ENCODE data around the gene ASF1A.
A peak's percentile ranks its signal among the peaks of the same experiment; 100 is the strongest.
"Not testable (repeated sequence)": the region's sequence is repeated elsewhere in the genome, so short reads cannot be mapped to it uniquely, and the experiment has no call there.

The ASF1A gene

DNA sequence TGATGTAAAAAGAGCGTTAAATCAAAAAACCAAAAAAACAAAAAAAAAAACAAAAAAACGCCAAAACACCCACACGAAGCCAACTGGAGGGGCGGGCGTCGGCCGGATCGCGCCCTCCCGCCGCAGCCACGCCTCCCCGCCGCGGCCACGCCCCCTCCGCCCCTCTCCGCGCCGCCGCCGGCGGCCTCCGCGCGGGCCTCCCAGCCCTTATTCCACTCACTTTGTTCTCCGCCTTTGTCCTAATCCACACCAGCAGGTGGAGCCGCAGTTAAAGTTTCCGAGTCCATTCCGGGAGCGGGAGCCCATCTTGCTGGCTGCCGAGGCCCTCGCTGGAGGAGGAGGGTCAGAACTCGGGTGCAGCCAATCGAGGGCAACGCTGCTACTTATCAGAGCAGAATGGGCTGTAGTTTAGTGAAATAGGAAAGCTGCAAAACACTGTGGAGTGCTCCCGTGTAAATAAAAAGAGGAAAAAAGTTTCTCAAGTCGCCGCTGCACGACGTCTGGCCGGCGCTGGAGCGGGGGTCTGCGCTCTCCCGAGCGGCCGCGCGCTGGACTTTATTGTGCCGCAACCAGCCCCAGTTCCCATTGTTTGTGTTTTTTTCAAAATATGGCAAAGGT, at the start of gene ASF1A:
ASF1A (plus strand) TSS at position 346 of the 618 bp plus-strand sequence; CDS start at position 608, 262 bp downstream.
- DNase-seq: peak; percentile 89

DNA sequence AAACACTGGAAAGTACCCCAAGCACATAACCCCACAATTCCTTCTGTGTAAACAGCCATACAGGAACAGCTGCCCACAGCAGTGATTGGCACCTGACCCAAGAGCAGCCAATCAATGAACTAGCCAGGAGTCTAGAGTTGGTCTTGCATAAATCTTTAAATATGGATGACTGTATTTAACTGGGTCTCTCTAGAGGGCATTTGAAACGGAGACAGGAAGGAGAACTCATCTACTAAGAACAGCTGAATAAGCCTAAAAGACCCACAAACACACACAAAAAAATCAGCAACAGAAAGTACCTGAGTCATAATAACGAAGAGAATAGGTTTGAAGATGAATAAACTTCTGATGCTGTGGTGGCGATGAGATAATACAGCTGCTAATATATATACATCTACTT, 49.0 kb upstream of the ASF1A start:
- DNase-seq: no peak

DNA sequence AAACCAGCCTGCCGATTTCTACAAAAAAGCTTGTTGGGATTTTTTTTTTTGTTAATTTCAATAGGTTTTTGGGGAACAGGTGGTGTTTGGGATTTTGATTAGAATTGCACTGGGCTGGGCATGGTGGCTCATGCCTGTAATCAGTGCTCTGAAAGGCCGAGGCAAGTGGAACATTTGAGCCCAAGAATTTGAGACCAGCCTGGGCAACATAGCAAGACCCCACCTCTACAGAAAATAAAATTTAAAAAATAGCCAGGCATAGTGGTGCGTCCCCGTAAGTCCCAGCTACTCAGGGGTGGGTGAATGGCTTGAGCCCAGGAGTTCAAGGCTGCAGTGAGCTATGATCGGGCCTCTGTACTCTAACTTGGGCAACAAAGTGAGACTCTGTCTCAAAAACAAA, 40.5 kb upstream of the ASF1A start:
- no peak for DNase-seq

DNA sequence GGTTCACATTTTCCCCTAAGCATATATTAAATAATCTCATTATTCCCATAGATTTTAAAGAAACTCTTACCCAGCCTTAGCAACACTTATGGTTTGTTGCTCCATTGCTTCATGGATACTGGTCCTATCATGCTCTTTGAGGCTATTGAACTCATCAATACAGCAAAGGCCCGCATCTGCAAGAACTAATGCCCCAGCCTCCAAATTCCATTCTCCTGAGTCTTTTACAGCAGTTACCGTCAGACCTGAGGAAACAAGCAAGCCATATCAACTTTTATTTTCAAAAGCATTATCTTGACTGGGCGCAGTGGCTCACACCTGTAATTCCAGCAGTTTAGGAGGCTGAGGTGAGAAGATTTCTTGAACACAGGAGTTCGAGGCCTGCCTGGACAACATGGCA, 37.7 kb upstream of the ASF1A start:
- DNase-seq: no peak

DNA sequence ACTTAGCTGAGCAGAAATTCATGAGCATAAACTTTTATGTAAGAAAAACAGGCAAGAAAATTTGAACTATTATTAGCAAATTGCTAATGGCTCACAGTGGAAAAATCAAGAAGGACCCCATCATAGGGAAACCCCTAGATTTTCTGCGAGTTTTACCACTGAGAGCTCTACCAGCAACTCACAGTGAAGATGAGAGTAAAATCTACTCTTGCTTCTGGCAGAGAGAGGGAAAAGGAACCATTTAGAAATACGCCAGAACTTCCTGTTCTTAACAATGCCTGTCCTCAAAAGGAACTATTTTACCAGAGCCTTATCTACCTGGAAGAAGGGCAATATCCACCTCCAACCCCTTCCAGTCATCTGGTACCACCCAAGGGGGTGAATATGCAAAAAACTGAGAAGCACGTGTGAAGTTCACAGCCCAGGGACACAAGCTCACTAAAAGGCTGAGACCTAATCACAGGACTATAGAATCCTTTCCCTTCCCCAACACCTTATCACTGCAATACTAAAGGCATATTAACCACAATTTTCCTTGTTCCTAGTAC, 34.4 kb upstream of the ASF1A start:
- no peak for DNase-seq

DNA sequence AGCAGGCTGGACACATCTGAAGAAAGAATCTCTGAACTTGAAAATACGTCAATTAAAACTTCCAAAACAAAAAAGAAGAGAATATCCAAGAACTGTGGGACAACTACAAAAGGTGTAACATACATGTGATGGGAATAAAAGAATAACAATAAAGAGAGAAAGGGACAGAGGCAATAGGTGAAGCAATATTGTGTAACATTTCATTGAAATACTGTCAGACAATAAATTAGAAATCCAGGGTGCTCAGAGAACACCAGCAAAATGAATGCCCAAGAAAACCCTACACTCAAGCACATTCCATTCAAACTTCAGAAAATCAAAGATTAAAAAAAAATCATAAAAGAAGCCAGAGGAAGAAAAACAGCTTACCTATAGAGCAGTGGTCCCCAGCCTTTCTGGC, 33.6 kb upstream of the ASF1A start:
- no peak for DNase-seq

DNA sequence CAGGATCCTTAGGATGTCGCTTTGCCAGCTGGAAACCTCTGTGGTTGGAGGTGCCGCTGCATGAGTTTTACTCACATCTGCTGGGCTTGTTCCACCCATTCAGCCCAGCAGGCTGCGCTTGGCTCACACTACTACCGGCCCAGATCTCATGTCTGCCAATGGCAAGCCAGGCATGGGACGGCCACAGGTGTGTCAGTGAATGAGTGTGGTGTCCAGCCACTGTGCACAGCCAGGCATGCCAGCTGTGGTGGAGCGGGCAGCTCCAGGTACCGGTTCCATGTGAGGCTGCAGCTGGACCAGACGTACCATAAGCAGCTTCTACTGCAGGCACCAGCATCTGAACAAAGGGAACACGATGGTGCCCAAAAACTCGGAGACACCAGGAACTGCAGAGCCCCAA, 33.1 kb upstream of the ASF1A start:
- DNase-seq: no peak

DNA sequence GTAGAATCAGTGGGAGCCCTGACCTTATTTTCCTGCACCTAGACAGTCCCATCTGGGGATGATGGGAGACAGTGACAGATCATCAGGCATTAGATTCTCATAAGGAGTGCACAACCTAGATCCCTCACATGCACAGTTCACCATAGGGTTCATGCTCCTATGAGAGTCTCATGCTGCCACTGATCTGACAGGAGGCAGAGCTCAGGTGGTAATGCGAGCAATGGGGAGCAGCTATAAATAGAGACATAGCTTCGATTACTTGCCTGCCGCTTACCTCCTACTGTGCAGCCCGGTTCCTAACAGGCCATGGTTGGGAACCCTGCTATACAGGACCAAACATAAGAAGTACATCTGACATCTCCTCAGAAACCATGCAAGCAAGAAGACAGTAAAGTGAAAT, 31.5 kb upstream of the ASF1A start:
- no peak for DNase-seq

DNA sequence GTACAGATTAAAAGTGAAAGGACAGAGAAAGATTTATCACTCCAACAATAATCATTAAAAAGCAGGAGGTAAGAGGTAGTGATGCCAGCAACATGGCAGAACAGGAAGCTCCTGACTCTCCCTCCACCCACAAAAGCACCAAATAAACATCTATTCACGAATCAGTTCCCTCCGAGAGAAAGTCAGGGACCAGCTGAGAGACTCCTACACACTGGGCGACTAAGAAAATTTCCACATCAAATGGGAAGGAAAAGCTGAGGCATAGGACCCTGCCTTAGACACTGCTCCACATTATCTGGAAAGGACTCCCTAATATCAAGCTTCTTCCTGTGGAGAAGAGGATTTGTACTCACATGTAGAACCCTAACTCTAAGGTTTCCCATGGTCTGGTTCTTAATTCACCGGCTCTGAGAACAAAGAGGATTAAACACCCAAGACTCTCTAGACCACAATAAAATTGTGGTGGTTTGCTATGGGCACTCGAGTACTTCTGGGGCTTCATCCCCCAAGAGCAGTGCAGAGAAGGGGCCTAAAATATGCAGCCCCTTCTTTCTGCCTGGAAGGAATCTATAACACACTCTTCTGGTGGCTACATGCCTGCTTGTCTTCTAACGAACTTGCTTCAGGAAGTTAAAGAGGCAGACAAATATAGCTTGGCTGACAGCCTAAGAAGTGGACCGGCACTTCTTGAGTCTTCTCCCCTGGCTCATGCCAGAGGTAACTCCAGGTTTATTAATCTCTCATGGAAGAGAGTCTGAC, 29.4 kb upstream of the ASF1A start:
- DNase-seq: no peak

DNA sequence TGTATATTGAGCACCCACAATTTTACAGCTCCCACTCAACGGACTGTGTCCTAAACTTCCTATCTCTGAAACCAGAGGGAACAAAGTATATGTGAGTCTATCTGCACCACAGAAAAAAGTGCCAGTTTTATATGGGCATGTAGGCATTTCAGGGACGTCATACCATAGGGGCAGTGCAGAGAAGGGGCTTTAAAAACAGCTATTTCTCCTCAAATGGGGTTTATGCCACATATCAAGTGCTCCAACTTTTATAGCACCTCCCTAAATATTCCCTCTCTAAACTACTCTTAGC, 28.9 kb upstream of the ASF1A start:
- DNase-seq: no peak

DNA sequence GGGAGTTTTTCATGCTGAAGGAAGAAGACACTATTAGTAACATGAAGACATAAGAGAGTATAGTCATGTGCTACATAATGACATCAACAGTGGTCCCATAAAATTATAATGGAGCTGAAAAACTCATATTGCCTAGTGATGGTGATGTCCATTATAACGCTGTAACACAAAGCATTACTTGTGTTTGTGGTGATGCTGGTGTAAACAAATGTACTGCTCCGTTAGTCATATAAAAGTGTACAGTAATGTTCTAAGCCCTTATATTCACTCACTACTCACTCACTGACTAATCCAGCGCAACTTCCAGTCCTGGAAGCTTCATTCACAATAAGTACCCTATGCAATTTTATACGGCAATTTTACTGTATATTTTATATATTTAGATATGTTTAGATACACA, 26.8 kb upstream of the ASF1A start:
- DNase-seq: no peak

DNA sequence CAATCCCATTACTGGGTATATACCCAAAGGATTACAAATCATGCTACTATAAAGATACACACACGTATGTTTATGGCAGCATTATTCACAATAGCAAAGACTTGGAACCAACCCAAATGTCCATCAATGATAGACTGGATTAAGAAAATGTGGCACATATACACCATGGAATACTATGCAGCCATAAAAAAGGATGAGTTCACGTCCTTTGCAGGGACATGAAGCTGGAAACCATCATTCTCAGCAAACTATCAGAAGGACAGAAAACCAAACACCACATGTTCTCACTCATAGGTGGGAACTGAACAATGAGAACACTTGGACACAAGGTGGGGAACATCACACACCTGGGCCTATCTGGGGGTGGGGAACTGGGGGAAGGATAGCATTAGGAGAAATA, 25.1 kb upstream of the ASF1A start:
- not testable (repeated sequence) for DNase-seq

DNA sequence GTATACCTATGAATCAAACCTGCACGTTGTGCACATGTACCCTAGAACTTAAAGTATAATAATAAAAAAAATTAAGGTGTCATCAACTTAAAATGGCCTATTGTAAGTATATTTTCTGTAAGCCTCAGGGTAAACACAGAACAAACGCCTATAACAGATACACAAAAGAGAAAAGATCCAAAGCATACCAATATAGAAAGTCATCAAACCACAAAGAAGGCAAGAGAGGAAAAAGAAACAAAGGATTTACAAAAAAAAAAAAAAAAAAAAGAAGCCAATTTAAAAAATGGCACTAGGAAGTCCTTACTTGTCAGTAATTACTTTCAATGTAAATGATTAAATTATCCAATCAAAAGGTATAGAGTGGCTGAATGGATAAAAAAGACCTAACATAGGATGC, 24.6 kb upstream of the ASF1A start:
- no peak for DNase-seq

DNA sequence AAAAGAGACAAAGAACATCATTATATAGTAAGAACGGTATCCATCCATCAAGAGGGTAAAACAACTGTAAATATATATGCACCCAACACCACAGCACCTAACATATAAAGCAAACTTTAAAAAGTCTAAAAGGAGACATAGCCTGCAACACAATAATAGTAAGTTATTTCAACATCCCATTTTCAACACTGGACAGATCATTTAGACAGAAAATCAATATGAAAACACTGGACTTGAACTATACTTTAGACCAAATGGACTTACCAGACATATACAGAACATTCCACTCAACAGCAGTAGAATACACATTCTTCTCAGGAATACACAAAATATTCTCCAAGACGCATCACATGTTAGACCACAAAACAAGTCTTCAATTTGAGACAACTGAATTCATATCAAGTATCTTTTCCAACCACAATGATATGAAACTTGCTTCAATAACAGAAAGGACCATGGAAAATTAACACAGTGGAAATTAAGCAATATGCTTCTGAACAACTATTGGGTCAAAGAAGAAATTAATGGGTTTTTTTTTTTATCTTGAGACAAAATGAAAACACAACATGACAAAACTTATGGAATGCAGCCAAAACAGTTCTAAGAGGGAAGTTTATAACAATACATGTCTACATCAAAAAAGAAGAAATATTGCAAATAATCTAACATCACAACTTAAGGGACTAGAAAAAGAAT, 23.9 kb upstream of the ASF1A start:
- no peak for DNase-seq

DNA sequence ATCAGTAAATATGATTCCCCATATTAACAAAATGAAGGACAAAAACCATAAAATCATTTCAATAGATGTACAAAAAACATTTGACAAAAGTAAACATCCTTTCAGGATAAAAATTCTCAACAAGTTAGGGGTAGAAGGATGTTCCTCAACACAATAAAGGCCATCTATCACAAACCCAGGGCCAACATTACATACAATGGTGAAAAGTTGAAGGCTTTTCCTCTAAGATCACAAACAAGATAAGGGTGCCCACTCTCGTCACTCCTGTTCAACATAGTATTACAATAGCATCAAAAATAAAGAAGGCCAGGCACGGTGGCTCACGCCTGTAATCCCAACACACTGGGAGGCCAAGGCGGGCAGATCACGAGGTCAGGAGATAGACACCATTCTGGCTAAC, 22.6 kb upstream of the ASF1A start:
- DNase-seq: no peak

DNA sequence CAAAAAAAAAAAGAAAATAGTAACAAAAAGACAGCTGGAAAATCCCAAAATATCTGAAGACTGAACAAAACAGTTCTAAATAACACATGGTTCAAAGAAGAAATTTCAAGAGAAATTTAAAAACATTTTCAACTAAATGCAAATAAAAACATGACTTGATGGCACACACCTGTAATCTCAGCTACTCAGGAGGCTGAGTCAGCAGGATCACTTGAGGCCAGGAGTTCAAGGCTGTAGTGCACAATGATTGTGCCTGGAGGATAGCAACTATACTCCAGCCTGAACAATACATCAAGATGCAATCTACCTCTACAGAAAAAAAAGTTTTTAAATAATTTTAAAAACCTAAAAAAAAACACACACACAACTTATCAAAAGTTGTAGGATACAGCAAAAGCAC, 21.6 kb upstream of the ASF1A start:
- DNase-seq: no peak

DNA sequence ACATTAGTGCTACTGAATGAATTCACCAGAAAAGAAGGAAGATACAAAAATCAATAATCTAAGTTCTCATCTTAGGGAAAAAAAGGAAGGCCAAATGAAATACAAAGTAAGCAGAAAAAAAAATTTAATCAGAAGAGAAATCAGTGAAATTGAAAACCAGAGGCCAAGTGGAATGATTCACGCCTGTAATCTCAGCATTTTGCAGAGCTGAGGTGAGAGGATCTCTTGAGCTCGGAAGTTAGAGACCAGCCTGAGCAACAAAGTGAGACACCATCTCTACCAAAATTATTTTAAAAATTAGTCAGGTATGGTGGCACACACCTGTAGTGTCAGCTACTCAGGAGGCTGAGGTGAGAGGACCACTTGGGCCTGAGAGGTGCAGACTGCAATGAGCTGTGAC, 21.2 kb upstream of the ASF1A start:
- DNase-seq: no peak

DNA sequence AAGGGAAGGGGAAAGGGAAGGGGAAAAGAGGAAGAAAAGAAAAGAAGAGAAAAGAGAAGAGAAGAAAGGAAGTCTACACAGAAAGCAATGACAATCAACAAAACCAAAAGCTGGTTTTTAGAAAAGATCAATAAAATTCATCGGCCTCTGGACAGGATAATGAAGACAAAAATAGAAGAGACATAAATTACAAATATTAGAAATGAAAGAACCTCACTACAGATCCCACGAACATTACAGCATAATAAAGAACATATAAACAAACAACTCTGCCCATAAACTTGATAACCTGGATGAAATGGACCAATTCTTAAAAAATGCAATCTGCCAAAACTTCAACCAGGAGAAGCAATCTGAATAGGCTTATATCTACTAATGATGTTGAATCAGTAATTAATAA, 20.7 kb upstream of the ASF1A start:
- DNase-seq: no peak

DNA sequence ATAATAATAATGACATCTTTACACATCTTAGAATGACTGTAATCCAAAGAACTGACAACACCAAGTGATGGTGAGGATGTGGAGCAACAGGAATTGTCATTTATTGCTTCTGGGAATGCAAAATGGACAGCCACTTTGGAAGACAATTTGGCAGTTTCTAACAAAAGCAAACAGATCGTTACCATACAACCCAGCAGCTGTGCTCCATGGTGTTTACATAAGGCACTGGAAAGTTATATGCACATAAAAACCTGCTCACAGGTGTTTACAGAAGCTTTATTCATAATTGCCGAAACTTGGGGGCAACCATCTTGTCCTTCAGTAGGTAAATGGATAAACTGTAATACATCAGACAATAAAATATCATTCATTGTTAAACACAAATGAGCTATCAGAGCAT, 18.3 kb upstream of the ASF1A start:
- DNase-seq: peak; percentile 51

DNA sequence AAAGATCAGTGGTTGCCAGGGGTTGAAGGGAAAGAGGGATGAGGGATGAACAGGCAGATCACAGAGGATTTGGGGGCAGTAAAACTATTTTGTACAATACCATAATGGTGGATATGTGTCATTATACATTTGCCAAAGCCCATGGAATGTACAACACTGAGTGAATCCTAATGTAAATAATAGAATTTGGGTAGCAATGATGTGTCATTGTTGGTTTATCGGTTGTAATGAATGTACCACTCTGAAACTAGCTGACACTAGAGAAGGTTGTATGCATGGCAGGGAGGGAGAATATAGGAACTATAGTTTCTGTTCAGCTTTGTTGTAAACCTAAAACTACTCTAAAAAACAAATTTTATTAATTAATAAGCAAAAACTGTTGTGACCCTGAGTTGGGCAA, 17.8 kb upstream of the ASF1A start:
- no peak for DNase-seq

DNA sequence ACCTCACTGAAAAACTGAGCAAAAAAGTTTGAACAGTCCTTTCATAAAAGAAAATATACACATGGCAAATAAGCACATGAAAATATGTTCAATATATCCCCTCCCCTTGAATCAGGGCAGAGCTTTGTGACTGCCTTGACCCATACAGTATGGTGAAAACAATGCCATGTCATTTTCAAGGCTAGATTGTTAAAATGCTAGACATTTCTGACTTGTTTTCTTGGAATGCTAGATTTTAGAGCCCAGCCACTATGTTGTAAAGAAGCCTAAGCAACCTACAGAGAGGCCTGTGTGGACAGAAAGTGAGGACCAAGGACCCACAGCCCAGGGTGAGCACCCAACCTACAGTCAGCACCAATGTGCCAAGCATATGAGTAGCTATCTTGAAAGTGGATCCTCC, 17.1 kb upstream of the ASF1A start:
- no peak for DNase-seq

DNA sequence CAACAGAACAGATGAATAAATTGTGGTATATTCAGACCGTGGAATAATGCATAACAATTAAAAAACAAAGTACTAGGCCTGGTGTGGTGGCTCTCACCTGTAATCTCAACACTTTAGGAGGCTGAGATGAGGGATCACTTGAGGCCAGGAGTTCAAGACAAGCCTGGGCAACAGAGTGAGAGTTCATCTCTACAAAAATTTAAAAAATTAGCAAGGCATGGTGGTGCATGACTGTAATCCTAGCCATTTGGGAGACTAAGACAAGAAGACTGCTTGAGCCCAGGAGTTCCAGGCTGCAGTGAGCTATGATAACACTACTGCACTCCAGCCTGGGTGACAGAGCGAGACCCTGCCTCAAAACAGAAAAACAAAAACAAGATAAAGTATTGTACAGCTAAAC, 16.1 kb upstream of the ASF1A start:
- DNase-seq: no peak

DNA sequence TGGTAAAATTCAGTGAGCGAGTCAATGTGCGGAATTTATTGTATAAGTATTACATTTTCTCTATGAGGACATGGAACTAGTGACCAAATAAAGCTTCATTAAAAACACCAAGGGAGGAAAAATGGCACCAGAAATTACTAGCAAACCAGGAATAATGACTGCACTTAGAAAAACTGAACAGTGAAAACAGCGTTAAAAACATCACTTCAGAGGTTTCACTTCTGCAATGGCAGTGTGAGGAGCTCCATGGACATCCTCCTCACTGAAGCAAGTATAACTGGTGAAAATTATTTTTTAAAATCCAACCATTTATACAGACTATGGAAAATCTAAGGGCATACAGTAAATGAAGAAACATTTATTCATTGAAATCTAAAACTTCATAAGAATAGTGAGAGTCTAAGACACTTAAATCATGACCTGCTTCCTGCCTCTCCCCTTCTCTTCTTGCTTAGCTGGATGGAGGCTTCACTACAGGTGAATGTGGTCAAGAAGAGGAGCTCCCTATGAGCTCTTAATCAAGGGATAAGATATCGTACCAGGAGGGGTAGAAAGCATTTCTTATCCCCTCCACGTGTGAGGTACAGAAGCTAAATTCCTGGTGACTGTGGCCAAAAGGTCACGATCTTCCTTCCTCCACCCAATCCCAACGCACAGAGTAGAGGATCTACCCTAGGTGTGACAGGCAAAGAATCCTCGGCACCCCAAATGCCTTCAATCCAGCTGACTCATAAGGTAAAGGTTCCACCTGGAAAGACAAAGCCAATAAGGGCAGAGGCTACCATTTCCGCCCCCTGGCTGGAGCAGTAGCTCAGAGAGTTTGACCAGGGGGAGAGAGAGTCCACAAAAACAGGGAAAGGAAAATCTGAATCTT, 12.3 kb upstream of the ASF1A start:
- no peak for DNase-seq

Data from NCI-H510A treated with DMSO at 0.1 percent for 48 hours (cell line).